Lung (tissue), 12 donors: ENCODE data around the gene CKAP2L. TPM values are rescaled to one million over a fixed set of nuclear protein-coding genes. Genes with fewer than 3 reads are reported as not detected.

Experiments used
- ATAC-seq: fragments of 200-7000 bp; cut with Tn5 transposase; one replicate; pipeline ENCODE4 v1.9.1; 2020; ENCODE audit warnings: moderate number of reproducible peaks; ENCODE audit not compliant: insufficient read depth, low FRiP score
- DNase-seq, 3 donors: peaks; one replicate each; pipeline ENCODE4 v3.0.0-alpha.2; 2013 to 2017
- H3K27ac ChIP-seq, 2 donors: one replicate each; pipeline ENCODE4 v1.5.1; 2013; ENCODE audit warnings: mild to moderate bottlenecking in 2 of 2, moderate library complexity in 2 of 2, control low read depth in 1 of 2, inconsistent platforms in 1 of 2, low read depth in 1 of 2, low read length in 1 of 2
- H3K27me3 ChIP-seq, 3 donors: one replicate each; pipeline ENCODE4 v1.5.1; 2013; ENCODE audit warnings: low read length in 2 of 3; ENCODE audit not compliant: control insufficient read depth in 3 of 3, insufficient read depth in 3 of 3
- H3K36me3 ChIP-seq, 4 donors: one replicate each; pipeline ENCODE4 v1.5.1; 2013; ENCODE audit warnings: low read length in 4 of 4, mild to moderate bottlenecking in 1 of 4, moderate library complexity in 1 of 4; ENCODE audit not compliant: control insufficient read depth in 4 of 4, insufficient read depth in 4 of 4
- H3K4me1 ChIP-seq, 5 donors: one replicate each; pipeline ENCODE4 v1.5.1; 2013; ENCODE audit warnings: low read length in 5 of 5, mild to moderate bottlenecking in 2 of 5, moderate library complexity in 1 of 5; ENCODE audit not compliant: control insufficient read depth in 5 of 5, insufficient read depth in 5 of 5
- H3K4me3 ChIP-seq: one replicate; pipeline ENCODE4 v1.5.1; 2013; ENCODE audit warnings: mild to moderate bottlenecking, control low read depth, moderate library complexity
- H3K9ac ChIP-seq, 2 donors: one replicate each; pipeline ENCODE4 v1.5.1; 2013; ENCODE audit warnings: low read length in 2 of 2, control low read depth in 1 of 2; ENCODE audit not compliant: insufficient read depth in 1 of 2
- H3K9me3 ChIP-seq, 4 donors: one replicate each; pipeline ENCODE4 v1.5.1; 2013; ENCODE audit warnings: low read length in 3 of 4, mild to moderate bottlenecking in 1 of 4, moderate library complexity in 1 of 4; ENCODE audit not compliant: control insufficient read depth in 4 of 4, insufficient read depth in 3 of 4
- WGBS, 2 donors: extraction: QIAGEN DNeasy Blood & Tissue Kit; methylation state at CpG; one replicate each; pipeline ENCODE4 v1.1.7; 2013; 5-methylcytosine and 5-hydroxymethylcytosine counted together
- polyA plus RNA-seq, 2 donors: library from polyadenylated mRNA; stranded (reverse); fragments of 200-250 nt; gene quantifications; one replicate each; pipeline ENCODE4 v1.2.1, GENCODE V29; 2013
- total RNA-seq, 2 donors: library from RNA; depleted of rRNA in 1 of 2; stranded (reverse); fragments of >200 nt in 1 of 2; gene quantifications; one replicate each; pipeline ENCODE4 v1.2.1, GENCODE V29; 2014 to 2021
- TF ChIP-seq, protein P1 (sequence below): IDR thresholded peaks from 2 replicates; pipeline ENCODE4 v1.5.1; 2012; ENCODE audit warnings: mild to moderate bottlenecking; ENCODE audit errors: control extremely low read depth, extremely low read depth
- donor health status: control.
- donor health status: control.
- donor health status: Bipolar disorder and iron deficiency.
- donor health status: healthy.
- donor health status: DM: yes; HTN: yes; CAD: no.

The CKAP2L gene
- total and polyA plus RNA-seq, 4 donors: 0.48 to 4.0 (median 0.61) TPM

GRCh38 chr2:112788653-112789052, 24.2 kb upstream of the CKAP2L start:
- TF ChIP-seq, protein P1, sequence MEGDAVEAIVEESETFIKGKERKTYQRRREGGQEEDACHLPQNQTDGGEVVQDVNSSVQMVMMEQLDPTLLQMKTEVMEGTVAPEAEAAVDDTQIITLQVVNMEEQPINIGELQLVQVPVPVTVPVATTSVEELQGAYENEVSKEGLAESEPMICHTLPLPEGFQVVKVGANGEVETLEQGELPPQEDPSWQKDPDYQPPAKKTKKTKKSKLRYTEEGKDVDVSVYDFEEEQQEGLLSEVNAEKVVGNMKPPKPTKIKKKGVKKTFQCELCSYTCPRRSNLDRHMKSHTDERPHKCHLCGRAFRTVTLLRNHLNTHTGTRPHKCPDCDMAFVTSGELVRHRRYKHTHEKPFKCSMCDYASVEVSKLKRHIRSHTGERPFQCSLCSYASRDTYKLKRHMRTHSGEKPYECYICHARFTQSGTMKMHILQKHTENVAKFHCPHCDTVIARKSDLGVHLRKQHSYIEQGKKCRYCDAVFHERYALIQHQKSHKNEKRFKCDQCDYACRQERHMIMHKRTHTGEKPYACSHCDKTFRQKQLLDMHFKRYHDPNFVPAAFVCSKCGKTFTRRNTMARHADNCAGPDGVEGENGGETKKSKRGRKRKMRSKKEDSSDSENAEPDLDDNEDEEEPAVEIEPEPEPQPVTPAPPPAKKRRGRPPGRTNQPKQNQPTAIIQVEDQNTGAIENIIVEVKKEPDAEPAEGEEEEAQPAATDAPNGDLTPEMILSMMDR: no peak
- H3K4me1 ChIP-seq: peaks cover 0 to 3% (median 0%) of the 10 kb centered on the region in 5 donors

GRCh38 chr2:112787729-112788393, 23.5 kb upstream of the CKAP2L start:
- 61 to 75% methylated on average over 4 of the region's 4 CpGs for WGBS, 2 donors
- TF ChIP-seq, protein P1: no peak
- Histone ChIP-seq H3K27ac (no peak overlapping the region), H3K4me3 (no peak overlapping the region), H3K4me1 (peaks cover 0 to 3% (median 0%) of the 10 kb centered on the region in 5 donors), H3K9ac (no peak overlapping the region), H3K9me3 (no peaks in the 10 kb centered on the region), H3K27me3 (no peaks in the 10 kb centered on the region), H3K36me3 (no peaks in the 10 kb centered on the region)
- DNase-seq: no peak
- no peak for ATAC-seq

More at GRCh38 chr2:112788653-112789052, 24.2 kb upstream of the CKAP2L start:
- no peak overlapping the region for H3K4me3 ChIP-seq
- ATAC-seq: no peak
- H3K9me3 ChIP-seq: no peaks in the 10 kb centered on the region
- H3K36me3 ChIP-seq: no peaks in the 10 kb centered on the region
- H3K9ac ChIP-seq: no peak overlapping the region
- WGBS, 2 donors: 84 to 93% methylated on average over 3 of the region's 3 CpGs
- no peaks in the 10 kb centered on the region for H3K27me3 ChIP-seq
- no peak for DNase-seq
- no peak overlapping the region for H3K27ac ChIP-seq

GRCh38 chr2:112787294-112787693, 22.9 kb upstream of the CKAP2L start:
- TF ChIP-seq, protein P1: no peak
- H3K27me3 ChIP-seq: no peaks in the 10 kb centered on the region
- H3K4me1 ChIP-seq: peaks cover 0 to 3% (median 0%) of the 10 kb centered on the region in 5 donors
- WGBS, 2 donors: 64 to 72% methylated on average over 3 of the region's 3 CpGs
- no peak for ATAC-seq
- DNase-seq: no peak
- H3K9ac ChIP-seq: no peak overlapping the region
- H3K27ac ChIP-seq: no peak overlapping the region
- no peak overlapping the region for H3K4me3 ChIP-seq
- H3K9me3 ChIP-seq: no peaks in the 10 kb centered on the region
- no peaks in the 10 kb centered on the region for H3K36me3 ChIP-seq
